Measurements from ENCODE around the gene ROCK2. TPM values are rescaled to one million over a fixed set of nuclear protein-coding genes. Genes with fewer than 3 reads are reported as not detected.
"Not testable (repeated sequence)": the region's sequence is repeated elsewhere in the genome, so short reads cannot be mapped to it uniquely, and the experiment has no call there.

Gene ROCK2
- total RNA-seq, 1 experiment from 2014 or later: 21.8 TPM

GRCh38 chr2:11267931-11268330 is 76.5 kb downstream of the ROCK2 start:
- no peak for DNase-seq (ENCODE audit: low read depth)

DNA sequence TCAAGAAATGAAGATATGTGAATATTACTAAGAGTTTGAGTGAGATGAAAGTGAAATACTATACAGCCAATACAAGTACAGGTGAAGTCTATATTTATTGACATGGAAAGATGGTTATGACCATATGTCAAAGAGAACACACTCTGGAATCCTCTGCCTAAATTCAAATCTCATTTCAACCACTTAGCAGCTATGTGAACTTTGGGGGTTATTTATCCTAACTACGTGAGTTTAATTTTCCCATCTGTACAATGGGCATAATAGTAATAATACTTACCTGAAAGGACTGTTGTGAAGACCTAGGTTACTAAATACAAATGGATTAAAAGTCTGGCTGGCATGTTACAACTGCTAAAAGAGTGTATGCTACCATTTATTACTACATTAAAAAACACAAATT is 79.6 kb downstream of the ROCK2 start:
- DNase-seq (ENCODE audit: low read depth): no peak

DNA sequence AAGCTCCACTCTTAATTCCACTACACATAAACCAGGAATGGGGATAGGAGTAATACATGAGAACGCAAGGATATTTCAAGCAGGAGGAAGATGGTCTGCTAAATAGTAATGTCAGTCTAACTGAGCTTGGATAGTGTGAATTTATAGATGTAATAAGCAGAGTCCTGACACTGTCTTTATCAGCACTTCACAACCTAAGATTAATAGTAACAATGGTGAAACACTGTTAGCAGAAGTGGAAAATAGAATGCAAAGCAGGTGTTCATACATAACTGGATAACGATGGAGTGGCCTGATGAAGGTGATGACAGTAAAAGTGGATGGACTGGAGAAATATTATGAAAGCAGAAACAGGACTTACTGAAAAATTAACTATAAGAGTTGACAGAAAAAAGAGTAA is 80.4 kb downstream of the ROCK2 start:
- no peak for DNase-seq (ENCODE audit: low read depth)

- DNase-seq (ENCODE audit: low read depth): no peak
Observed at GRCh38 chr2:11263177-11263576, 81.3 kb downstream of the ROCK2 start.

DNA sequence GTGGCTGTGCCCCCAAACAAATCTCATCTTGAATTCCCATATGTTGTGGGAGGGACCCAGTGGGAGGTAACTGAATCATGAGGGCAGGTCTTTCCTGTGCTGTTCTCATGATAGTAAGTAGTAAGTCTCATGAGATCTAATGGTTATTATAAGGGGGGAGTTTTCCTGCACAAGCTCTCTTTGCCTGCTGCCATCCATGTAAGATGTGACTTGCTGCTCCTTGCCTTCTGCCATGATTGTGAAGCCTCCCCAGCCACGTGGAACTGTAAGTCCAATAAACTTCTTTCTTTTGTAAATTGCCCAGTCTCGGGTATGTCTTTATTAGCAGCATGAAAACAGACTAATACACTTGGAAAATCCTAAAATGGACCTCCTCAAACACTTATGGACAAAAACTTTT is 82.0 kb downstream of the ROCK2 start:
- not testable (repeated sequence) for DNase-seq (ENCODE audit: low read depth)

- DNase-seq (ENCODE audit: low read depth): not testable (repeated sequence)
Observed at GRCh38 chr2:11261564-11261963, 82.9 kb downstream of the ROCK2 start.

- DNase-seq (ENCODE audit: low read depth): no peak
Observed at GRCh38 chr2:11260979-11261378, 83.5 kb downstream of the ROCK2 start.

- DNase-seq (ENCODE audit: low read depth): no peak
Observed at GRCh38 chr2:11257964-11258363, 86.5 kb downstream of the ROCK2 start.

DNA sequence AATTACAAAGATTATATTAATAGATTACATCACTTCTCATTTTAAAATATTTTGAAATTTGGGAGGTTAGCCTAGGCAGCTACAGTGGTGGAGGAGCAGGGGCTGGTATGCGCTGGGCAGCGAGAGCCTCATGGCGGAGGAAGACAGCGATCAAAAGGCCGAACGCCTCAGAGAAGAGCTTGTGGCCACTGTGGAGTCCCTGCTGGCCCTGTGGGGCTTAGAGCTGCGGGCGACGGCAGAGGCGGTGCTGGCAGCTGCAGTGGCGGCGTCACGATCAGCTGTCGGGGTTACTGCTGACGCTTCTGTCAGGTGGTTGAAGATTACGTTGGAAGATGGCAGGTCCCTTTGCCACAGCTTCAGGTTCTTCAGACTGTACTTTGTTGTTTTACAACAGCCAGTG is 87.4 kb downstream of the ROCK2 start:
- no peak for DNase-seq (ENCODE audit: low read depth)

GRCh38 chr2:11256166-11256565 is 88.3 kb downstream of the ROCK2 start:
- no peak for DNase-seq (ENCODE audit: low read depth)

GRCh38 chr2:11254100-11254536 is 90.3 kb downstream of the ROCK2 start:
- DNase-seq (ENCODE audit: low read depth): peak; percentile 9

- DNase-seq (ENCODE audit: low read depth): not testable (repeated sequence)
Observed at GRCh38 chr2:11252458-11252857, 92.0 kb downstream of the ROCK2 start.

DNA sequence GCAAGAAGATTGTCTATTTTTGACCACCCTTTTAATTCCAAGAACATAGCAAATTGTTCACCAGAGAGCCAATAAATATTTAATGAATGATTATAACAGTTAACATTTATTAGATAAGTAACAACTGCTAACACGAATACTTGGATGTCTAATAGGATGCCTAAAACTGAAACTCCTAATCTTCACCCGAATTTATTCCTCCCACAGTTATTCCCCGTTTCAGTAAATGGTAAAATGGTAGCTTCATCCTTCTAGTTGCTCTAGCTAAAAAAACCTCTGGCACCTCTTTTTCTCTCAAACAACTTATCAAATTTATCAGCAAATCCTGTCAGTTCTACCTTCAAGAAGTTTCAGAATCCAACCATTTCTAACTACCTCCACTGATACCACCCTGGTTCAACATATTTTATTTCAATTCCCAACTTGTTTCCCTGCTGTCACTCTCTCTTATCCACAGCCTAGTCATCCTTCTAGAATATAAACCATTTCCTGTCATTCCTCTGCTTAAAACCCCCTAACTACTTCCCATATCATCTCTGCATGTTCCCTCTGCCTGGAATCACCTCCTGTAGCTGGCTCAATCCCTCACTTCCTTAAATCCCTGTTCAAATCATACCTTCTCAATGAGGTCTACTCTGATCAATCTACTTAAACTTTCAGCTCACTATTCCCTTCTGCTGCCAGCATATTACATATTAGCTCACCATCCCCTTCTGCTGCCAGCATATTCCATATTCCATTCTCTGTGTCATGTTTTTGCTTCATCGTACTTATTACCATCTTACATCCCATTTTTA is 93.8 kb downstream of the ROCK2 start:
- DNase-seq (ENCODE audit: low read depth): peak; percentile 5

GRCh38 chr2:11245322-11245721 is 99.1 kb downstream of the ROCK2 start:
- no peak for DNase-seq (ENCODE audit: low read depth)

DNA sequence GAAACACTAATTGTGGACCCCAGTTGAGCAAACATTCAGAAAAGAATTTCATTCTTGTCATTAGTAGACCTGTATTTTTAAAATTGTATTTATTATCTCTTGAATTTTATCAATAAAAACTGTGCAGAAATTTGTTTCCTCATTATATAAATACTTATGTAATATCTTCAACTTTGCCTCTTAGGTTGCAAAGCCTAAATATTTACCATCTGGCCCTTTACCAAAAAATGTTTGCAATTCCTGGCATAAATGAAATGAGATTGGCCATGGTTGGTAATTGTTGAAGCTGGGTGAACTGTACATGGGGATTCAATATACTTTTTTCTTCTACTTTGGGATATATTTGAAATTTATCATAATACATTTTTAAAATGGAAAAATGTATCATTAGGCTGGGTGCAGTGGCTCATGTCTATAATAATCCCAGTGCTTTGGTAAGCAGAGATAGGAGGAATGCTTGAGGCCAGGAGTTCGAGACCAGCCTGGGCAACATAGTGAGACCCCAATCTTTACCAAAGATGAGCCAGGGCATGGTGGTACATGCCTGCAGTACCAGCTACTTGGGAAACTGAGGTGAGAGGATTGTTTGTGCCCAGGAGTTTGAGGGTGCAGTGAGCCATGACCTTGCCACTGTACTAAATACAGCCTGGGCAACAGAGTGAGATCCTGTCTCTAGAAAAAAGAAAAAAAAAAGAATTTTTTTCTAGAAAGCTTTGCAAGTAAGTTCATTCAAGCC is 100.2 kb downstream of the ROCK2 start:
- DNase-seq (ENCODE audit: low read depth): no peak

DNA sequence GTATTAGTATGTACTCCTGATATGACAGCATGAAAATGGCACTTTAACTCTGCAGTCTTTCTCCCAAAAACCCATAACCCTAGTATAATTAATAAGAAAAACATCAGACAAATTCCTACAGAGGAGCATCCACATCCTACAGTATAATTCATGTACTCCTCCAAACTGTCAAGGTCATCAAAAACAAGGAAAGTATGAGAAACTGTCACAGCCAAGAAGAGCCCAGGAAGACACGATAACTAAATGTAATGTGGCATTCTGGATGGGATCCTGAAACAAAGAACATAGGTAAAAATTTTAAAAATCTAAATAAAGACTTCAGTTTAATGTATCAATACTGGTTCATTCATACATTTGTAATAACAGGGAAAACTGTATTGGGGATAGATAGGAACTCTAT is 100.9 kb downstream of the ROCK2 start:
- no peak for DNase-seq (ENCODE audit: low read depth)

DNA sequence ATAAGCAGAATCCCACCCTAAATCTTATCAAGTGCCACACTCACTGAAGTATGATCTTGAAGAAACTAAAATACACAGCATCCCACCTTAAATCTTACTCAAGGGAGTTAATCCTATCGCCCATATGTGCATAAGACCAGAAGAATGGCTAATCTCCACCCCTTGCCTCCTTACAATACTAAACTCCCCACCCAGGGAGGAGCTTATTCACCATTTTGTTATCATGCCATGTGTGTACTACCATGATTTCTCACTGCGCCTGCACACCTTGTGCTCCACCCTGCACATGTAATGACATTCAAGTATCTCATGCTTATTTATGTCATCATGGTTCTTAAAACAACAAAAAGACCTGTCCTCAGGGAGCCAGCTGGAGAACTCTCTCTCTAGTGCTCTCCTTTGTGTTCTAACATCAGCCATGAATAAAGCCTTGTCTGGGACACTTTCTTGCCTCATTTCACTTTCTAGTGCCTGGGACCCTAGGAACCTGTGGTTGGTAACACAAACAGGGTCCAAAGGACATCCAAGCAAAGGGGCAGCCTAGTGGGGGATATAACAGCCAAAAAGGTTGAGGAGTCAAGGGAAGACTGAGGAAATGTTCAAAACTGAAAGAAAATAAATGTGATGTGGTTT is 101.8 kb downstream of the ROCK2 start:
- no peak for DNase-seq (ENCODE audit: low read depth)

GRCh38 chr2:11241412-11242203 is 102.8 kb downstream of the ROCK2 start:
- no peak for DNase-seq (ENCODE audit: low read depth)

DNA sequence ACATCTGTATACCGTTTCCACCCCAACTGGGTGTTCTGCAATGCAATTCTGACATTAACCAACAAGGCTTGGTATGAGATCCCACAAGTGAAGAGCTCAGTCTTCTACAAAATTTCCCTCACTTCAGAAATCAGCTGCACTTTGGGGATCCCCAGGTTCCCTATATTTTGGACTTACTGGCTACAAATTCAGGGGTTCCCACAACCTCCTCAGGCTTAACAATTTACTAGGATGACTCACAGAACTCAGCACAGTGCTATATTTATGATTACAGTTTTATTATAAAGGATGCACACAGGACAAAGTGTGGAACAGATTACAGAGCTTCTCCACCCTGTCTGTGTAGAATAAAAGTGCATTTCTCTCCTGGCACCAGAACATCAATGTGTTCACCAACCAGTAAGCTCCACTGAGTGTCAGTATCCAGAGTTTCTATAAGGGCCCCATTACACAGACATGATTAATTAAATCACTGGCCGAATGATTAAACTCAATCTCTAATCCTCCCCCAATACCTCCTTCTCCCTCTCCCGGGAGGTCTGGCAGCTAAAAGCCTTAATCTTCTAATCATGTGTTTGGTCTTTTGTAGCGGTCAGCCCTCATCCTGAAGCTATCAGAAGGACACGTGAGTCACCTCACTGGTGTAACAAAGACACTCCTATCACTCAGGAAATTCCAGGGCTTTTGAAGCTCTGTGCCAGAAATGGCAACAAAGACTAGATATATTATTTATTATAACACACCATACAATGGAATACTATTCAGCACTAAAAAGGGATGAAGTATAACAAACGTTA is 104.6 kb downstream of the ROCK2 start:
- peak; percentile 78 for DNase-seq (ENCODE audit: low read depth)

GRCh38 chr2:11239147-11239546 is 105.3 kb downstream of the ROCK2 start:
- no peak for DNase-seq (ENCODE audit: low read depth)

- DNase-seq (ENCODE audit: low read depth): no peak
Observed at GRCh38 chr2:11237122-11237521, 107.3 kb downstream of the ROCK2 start.

Data from M059J (cell line).